Measurements from ENCODE around the gene TRPV5.

Gene TRPV5

GRCh38 chr7:142880876-142881505 lies 52.6 kb downstream of the TRPV5 start:
- no peak overlapping the region for H3K4me3 ChIP-seq (replicated peaks in 1 of 2; ENCODE audit: low read depth in 2 of 2, low read length in 2 of 2)
- peak; percentile 88 for TF ChIP-seq CTCF (IDR thresholded peaks at IDR 0.05; ENCODE audit: low read depth, low read length)
- DNase-seq (ENCODE audit: low read depth in 2 of 2): peak; percentile 29 to 52

- no peak overlapping the region for H3K4me3 ChIP-seq (replicated peaks in 1 of 2; ENCODE audit: low read depth in 2 of 2, low read length in 2 of 2)
- no peak for TF ChIP-seq CTCF (IDR thresholded peaks at IDR 0.05; ENCODE audit: low read depth, low read length)
- no peak for DNase-seq (ENCODE audit: low read depth in 2 of 2)
Observed at GRCh38 chr7:142879060-142879459, 54.5 kb downstream of the TRPV5 start.

- no peak overlapping the region for H3K4me3 ChIP-seq (replicated peaks in 1 of 2; ENCODE audit: low read depth in 2 of 2, low read length in 2 of 2)
- DNase-seq (ENCODE audit: low read depth in 2 of 2): peak in 1 of 2 donors; percentile 9
- TF ChIP-seq CTCF (IDR thresholded peaks at IDR 0.05; ENCODE audit: low read depth, low read length): no peak
Observed at GRCh38 chr7:142878315-142878714, 55.2 kb downstream of the TRPV5 start.

DNA sequence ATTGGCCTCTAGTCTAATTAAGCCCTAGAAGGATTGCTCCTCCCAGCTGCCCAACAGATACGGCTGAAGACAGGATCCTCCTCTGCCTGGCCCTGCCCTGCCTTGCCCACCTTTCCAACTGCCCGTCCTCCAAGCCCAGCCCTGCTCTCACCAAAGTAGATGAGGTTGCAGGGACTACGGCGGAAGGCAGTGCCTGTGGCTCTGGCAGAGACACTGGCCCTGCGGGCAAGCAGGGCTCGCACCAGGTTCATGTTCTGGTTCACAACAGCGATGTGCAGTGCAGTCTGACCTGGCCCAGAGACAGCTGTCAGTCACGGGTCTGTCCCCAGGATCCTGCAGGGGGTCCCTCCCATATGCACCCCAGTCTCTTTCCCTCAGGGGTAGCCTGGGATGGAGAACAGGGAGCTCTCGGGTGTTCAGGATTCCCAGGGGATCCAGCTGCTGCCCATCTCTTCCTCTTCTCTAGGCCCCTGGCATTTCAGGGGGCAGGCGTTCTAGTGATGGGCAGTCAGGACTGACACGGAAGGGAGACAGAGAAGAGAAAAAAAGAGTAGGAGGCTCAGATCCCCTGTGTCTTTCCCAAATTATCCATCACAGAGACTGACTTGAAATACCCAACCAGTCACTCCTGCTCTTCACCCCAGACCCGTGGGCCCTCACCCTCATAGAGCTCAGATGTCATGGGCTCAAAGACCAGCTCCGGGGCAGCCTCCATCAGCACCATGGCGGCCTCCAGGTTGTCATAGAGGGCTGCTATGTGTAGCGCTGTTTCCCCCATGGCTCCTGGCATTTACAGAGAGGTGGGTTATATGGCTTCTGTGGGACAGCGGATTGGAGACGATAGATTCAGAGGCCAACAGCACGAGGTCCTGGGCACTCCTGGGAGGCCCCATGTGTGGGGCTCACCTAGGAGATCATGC lies 56.3 kb downstream of the TRPV5 start:
- TF ChIP-seq CTCF (IDR thresholded peaks at IDR 0.05; ENCODE audit: low read depth, low read length): no peak
- H3K4me3 ChIP-seq (replicated peaks in 1 of 2; ENCODE audit: low read depth in 2 of 2, low read length in 2 of 2): no peak overlapping the region
- DNase-seq (ENCODE audit: low read depth in 2 of 2): no peak

- no peak overlapping the region for H3K4me3 ChIP-seq (replicated peaks in 1 of 2; ENCODE audit: low read depth in 2 of 2, low read length in 2 of 2)
- no peak for TF ChIP-seq CTCF (IDR thresholded peaks at IDR 0.05; ENCODE audit: low read depth, low read length)
- DNase-seq (ENCODE audit: low read depth in 2 of 2): no peak
Observed at GRCh38 chr7:142876236-142876960, 57.1 kb downstream of the TRPV5 start.

DNA sequence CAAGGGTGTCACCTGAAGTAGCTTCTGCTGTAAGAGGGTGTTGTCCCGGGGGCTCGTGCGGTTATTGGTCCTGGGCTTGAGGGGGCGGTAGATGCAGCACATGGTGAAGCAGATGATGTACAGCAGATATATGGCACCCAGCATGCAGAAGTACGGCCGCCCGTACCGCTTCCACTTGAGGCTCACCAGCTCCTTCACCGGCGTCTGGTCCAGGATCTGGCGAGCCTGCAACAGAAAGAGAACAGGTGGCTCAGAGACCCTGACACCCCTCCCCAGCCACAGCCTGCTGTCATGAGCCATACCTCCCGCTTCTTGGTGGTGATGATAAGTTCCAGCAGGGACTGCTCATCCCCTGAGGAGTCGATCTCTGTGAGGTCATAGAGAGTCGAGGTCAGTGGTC lies 58.1 kb downstream of the TRPV5 start:
- no peak for TF ChIP-seq CTCF (IDR thresholded peaks at IDR 0.05; ENCODE audit: low read depth, low read length)

More for the DNA sequence above, 58.1 kb downstream of the TRPV5 start:
- no peak overlapping the region for H3K4me3 ChIP-seq (replicated peaks in 1 of 2; ENCODE audit: low read depth in 2 of 2, low read length in 2 of 2)
- no peak for DNase-seq (ENCODE audit: low read depth in 2 of 2)

All from cardiac fibroblast (primary cell).